ENCODE data around the gene KCTD7. TPM values are rescaled to one million over a fixed set of nuclear protein-coding genes. Genes with fewer than 3 reads are reported as not detected.
A peak's percentile ranks its signal among the peaks of the same experiment; 100 is the strongest.
"Not testable (repeated sequence)": the region's sequence is repeated elsewhere in the genome, so short reads cannot be mapped to it uniquely, and the experiment has no call there.

KCTD7 gene
- total RNA-seq, 2 donors from 2014 or later: 4.1 to 6.1 TPM

DNA sequence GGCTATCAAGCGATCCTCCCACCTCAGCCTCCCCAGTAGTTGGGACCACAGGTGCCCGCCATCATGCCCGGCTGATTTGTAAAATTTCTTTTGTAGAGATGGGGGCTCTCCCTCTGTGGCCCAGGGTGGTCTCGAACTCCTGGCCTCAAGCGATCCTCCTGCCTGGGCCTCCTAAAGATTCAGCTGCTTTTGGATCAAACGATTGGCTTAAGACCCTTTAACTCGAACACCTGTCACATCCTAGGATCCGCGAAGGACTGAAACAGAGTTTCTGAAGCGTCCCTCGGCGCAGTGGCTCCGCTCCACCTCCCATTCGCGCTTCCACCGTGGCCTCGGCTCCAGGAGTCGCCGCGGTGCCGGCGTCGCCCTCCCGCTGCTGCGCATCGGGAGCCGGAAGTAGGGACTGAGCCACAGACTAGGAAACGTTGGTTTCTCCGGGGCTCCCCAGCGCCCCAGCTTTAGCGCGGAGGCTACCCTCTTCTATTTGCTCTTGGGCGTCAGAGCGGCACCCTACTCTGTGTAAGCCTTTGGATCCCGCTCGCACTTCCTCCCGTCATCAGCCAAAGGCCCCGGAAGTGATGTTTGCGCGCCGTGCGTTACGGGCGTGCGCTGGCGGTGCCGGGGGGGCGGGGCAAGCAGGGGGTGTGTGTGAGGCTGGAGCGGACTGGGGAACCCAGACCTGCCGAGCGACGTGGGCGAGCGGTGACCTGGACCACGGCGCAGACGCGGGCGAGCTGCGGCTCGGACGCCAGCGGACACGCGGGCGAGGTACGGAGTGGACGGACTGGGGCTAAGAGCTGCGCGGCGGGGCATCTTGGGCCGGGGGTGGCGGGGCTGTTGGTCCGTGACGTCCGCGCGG is 53.0 kb downstream of the KCTD7 start:
- no peaks in the 10 kb centered on the region for H3K4me1 ChIP-seq
- TF ChIP-seq, protein P1, sequence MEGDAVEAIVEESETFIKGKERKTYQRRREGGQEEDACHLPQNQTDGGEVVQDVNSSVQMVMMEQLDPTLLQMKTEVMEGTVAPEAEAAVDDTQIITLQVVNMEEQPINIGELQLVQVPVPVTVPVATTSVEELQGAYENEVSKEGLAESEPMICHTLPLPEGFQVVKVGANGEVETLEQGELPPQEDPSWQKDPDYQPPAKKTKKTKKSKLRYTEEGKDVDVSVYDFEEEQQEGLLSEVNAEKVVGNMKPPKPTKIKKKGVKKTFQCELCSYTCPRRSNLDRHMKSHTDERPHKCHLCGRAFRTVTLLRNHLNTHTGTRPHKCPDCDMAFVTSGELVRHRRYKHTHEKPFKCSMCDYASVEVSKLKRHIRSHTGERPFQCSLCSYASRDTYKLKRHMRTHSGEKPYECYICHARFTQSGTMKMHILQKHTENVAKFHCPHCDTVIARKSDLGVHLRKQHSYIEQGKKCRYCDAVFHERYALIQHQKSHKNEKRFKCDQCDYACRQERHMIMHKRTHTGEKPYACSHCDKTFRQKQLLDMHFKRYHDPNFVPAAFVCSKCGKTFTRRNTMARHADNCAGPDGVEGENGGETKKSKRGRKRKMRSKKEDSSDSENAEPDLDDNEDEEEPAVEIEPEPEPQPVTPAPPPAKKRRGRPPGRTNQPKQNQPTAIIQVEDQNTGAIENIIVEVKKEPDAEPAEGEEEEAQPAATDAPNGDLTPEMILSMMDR (IDR thresholded peaks at IDR 0.05): no peak
- peak overlapping the region; percentile 89 to 97 for H3K9ac ChIP-seq (ENCODE audit: low read depth in 2 of 2, low read length in 2 of 2)
- H3K36me3 ChIP-seq: no peaks in the 10 kb centered on the region
- H3K4me3 ChIP-seq: peak overlapping the region; percentile 95
- H3K9me3 ChIP-seq: no peaks in the 10 kb centered on the region
- peak overlapping the region; percentile 96 for H3K27ac ChIP-seq
- DNase-seq: peak; percentile 98
- intact Hi-C loops (cut with DNase I): no loop called here
- no peaks in the 10 kb centered on the region for H3K27me3 ChIP-seq

GRCh38 chr7:66682350-66683093 is 53.8 kb downstream of the KCTD7 start:
- no peaks in the 10 kb centered on the region for H3K36me3 ChIP-seq
- H3K27ac ChIP-seq: peak overlapping the region; percentile 96
- TF ChIP-seq, protein P1 (IDR thresholded peaks at IDR 0.05): no peak
- intact Hi-C loops (cut with DNase I): no loop called here
- H3K9me3 ChIP-seq: no peaks in the 10 kb centered on the region
- peak overlapping the region; percentile 89 to 95 for H3K9ac ChIP-seq (ENCODE audit: low read depth in 2 of 2, low read length in 2 of 2)
- DNase-seq: peak; percentile 39
- no peaks in the 10 kb centered on the region for H3K27me3 ChIP-seq
- H3K4me3 ChIP-seq: peak overlapping the region; percentile 95
- H3K4me1 ChIP-seq: no peaks in the 10 kb centered on the region

- intact Hi-C loops (cut with DNase I): not testable (repeated sequence)
Observed at GRCh38 chr7:66683094-66683769, 54.6 kb downstream of the KCTD7 start.

DNA sequence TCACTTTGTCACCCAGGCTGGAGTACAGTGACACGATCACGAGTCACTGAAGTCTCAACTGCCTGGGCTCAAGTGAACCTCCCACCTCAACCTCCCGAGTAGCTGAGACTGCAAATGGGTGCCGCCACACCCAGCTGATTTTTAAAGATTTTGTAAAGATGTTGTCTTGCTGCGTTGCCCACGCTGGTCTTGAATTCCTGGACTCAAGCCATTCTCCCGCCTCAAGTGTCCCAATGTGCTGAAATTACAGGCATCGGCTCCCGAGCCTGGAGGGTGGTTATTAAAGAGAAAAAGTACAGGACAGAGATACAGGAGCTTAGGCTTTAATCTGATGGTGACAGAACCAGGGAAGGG is 55.1 kb downstream of the KCTD7 start:
- Histone ChIP-seq H3K9ac (ENCODE audit: low read depth in 2 of 2, low read length in 2 of 2) (no peak overlapping the region), H3K27ac (no peak overlapping the region), H3K36me3 (no peaks in the 10 kb centered on the region), H3K9me3 (no peaks in the 10 kb centered on the region), H3K27me3 (no peaks in the 10 kb centered on the region), H3K4me1 (no peaks in the 10 kb centered on the region), H3K4me3 (no peak overlapping the region)
- intact Hi-C loops (cut with DNase I): no loop called here
- no peak for DNase-seq
- TF ChIP-seq, protein P1 (IDR thresholded peaks at IDR 0.05): no peak

More at GRCh38 chr7:66683094-66683769, 54.6 kb downstream of the KCTD7 start:
- H3K27ac ChIP-seq, DNase-seq, H3K4me1 ChIP-seq, H3K36me3 ChIP-seq, H3K27me3 ChIP-seq, H3K9me3 ChIP-seq: not testable (repeated sequence)
- Histone ChIP-seq H3K9ac (ENCODE audit: low read depth in 2 of 2, low read length in 2 of 2) (peak overlapping the region in 1 of 2 donors; percentile 89), H3K4me3 (peak overlapping the region; percentile 95)

DNA sequence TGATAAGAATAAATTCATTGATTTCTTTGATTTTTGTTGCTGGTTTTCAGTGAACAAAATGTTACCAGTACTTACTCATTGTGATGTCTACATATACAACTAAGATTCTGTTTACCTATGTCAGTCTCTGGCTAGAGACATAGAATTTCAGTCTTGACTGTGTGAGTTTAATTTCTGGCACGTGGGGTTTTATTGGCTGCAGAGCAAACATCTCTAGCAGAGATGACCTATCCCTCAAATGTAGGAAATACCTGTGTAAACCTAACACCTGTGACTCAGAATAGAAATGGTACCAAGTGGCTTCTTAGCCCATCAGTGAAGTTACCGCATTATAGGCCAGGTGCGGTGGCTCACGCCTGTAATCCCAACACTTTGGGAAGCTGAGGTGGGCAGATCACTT is 57.0 kb downstream of the KCTD7 start:
- H3K36me3 ChIP-seq; H3K9ac ChIP-seq (ENCODE audit: low read depth in 2 of 2, low read length in 2 of 2); H3K27ac ChIP-seq; H3K4me1 ChIP-seq; H3K27me3 ChIP-seq; H3K9me3 ChIP-seq; intact Hi-C loops (cut with DNase I); H3K4me3 ChIP-seq: not testable (repeated sequence)
- DNase-seq: peak; percentile 65

- Histone ChIP-seq H3K27ac (no peak overlapping the region), H3K27me3 (no peaks in the 10 kb centered on the region), H3K4me1 (no peaks in the 10 kb centered on the region), H3K9ac (ENCODE audit: low read depth in 2 of 2, low read length in 2 of 2) (no peak overlapping the region), H3K4me3 (no peak overlapping the region), H3K36me3 (no peaks in the 10 kb centered on the region), H3K9me3 (no peaks in the 10 kb centered on the region)
- intact Hi-C loops (cut with DNase I): no loop called here
- DNase-seq: no peak
- TF ChIP-seq, protein P1 (IDR thresholded peaks at IDR 0.05): no peak
Observed at GRCh38 chr7:66687186-66687585, 58.5 kb downstream of the KCTD7 start.

- H3K27me3 ChIP-seq; H3K36me3 ChIP-seq; DNase-seq; H3K27ac ChIP-seq; intact Hi-C loops (cut with DNase I); H3K9me3 ChIP-seq; H3K4me3 ChIP-seq; H3K4me1 ChIP-seq; H3K9ac ChIP-seq (ENCODE audit: low read depth in 2 of 2, low read length in 2 of 2): not testable (repeated sequence)
Observed at GRCh38 chr7:66687672-66688071, 59.0 kb downstream of the KCTD7 start.

Data from colonic mucosa (tissue), 4 donors.